ENCODE measurements around the gene LGALS13.

GRCh38 chr19:39655613-39656012 lies 53.3 kb downstream of the LGALS13 start, which contains the start of gene LGALS16:
- TF ChIP-seq CTCF (IDR thresholded peaks at IDR 0.05), result no peak
- TF ChIP-seq POLR2A (IDR thresholded peaks at IDR 0.05), result no peak
